Retinal pigment epithelial cell (primary cell): ENCODE data around the gene OPHN1.

Experiments used
- DNase-seq: peaks from one replicate; pipeline ENCODE4 v3.0.0-alpha.2; 2010; ENCODE audit warnings: low read depth
- H3K4me3 ChIP-seq: 2 replicates; pipeline ENCODE4 v1.5.1; 2011; ENCODE audit warnings: mild to moderate bottlenecking, low read length, control low read depth, moderate library complexity
- TF ChIP-seq, protein P1 (sequence below): conservative IDR thresholded peaks from 2 replicates; pipeline ENCODE4 v1.5.1; 2011; ENCODE audit warnings: low read depth, low read length, control low read depth, inconsistent platforms

OPHN1 gene

DNA sequence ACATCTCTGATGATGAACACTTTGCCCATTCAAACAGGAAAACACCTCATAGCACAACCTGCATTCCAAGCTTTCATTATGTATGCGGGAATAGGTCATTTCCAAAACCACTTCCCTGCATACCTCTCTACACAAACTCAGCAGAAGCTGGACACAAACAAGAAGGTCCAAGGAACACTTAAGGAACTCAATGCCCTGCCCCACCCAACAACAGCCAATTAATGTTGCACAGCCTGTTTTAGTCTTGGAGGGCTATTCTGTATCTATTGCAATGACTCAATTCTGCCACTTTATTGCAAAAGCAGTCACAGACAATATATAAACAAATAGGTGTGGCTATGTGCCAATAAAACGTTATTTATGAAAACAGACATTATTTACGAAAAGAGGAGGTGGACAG is 16.7 kb downstream of the OPHN1 start:
- DNase-seq: no peak

DNA sequence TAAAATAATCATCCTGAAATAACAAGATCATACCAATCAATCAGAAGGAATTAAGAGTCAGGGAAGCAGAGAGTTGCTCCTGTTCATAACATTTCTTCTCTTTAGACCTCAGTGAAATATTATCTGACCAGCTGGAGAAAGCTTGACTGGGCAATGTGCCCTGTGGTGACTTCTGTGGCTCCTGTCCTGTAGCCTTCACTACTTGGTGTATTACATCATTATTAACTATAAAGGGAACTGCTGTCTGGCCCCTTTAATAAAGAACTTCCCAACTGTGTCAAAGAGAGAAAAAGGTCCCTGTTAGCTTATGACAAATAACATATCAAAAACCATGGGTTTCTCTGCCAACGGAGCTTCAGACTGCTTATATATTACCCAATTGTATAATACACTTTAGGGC is 18.0 kb downstream of the OPHN1 start:
- TF ChIP-seq, protein P1, sequence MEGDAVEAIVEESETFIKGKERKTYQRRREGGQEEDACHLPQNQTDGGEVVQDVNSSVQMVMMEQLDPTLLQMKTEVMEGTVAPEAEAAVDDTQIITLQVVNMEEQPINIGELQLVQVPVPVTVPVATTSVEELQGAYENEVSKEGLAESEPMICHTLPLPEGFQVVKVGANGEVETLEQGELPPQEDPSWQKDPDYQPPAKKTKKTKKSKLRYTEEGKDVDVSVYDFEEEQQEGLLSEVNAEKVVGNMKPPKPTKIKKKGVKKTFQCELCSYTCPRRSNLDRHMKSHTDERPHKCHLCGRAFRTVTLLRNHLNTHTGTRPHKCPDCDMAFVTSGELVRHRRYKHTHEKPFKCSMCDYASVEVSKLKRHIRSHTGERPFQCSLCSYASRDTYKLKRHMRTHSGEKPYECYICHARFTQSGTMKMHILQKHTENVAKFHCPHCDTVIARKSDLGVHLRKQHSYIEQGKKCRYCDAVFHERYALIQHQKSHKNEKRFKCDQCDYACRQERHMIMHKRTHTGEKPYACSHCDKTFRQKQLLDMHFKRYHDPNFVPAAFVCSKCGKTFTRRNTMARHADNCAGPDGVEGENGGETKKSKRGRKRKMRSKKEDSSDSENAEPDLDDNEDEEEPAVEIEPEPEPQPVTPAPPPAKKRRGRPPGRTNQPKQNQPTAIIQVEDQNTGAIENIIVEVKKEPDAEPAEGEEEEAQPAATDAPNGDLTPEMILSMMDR: no peak
- DNase-seq: no peak
- no peak overlapping the region for H3K4me3 ChIP-seq

More for the DNA sequence above, 16.7 kb downstream of the OPHN1 start:
- TF ChIP-seq, protein P1: no peak
- no peak overlapping the region for H3K4me3 ChIP-seq

DNA sequence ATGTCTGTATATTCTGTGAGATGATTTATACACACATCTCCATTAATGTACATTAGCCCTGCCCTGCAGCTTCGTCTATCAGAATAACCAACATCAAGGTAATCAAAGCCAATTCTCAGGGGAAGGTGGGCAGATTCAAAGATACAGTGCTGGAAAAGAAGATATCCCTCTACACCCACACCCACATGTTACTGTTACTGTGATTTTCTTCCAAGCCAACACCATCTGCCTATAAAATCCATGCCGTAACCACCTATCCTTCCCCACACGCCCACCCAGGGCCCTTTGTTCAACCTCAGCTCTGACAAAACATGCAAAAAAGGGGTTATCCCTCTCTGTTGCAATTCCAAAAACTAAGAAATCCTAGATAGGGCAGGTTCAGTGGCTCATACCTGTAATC is 20.0 kb downstream of the OPHN1 start:
- TF ChIP-seq, protein P1: no peak
- no peak for DNase-seq
- H3K4me3 ChIP-seq: no peak overlapping the region

DNA sequence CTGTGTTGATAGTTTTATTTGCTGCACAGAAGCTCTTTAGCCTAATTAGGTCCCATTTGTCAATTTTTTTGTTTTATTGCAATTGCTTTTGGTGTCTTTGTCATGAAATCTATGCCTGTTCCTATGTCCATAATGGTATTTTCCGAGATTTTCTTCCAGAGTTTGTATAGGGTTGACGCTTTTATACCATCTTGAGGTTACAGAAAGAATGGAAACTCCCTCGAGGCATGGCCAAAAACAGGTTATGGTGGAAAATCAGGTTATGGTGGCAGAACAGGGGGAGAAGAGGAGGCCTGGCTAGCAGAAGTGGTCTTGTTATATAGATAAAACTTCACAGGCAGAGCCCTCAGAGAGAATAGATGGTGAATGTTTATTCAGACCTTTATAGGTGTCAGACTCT is 21.6 kb downstream of the OPHN1 start:
- H3K4me3 ChIP-seq: no peak overlapping the region

DNA sequence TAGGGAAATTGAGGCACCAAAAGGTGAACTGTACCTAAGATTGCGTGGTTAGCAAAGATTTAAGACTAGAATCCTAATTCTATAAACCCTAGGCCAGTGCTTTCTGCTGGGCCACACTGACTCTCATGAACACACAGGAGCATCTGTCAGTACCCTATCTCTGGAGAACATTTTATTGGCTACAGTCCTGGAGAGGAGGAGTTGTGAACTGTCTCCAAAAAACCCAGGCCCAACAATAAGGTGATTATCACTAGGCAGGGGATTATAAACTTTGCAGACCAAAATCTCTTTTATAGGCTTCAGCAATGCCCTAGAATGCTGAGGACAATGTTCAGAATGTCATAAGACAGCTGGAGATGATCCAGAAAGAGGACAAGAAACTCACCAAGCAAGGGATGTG is 24.1 kb downstream of the OPHN1 start:
- DNase-seq: no peak
- TF ChIP-seq, protein P1: no peak

More for the DNA sequence above, 21.6 kb downstream of the OPHN1 start:
- no peak for DNase-seq
- TF ChIP-seq, protein P1: no peak

DNA sequence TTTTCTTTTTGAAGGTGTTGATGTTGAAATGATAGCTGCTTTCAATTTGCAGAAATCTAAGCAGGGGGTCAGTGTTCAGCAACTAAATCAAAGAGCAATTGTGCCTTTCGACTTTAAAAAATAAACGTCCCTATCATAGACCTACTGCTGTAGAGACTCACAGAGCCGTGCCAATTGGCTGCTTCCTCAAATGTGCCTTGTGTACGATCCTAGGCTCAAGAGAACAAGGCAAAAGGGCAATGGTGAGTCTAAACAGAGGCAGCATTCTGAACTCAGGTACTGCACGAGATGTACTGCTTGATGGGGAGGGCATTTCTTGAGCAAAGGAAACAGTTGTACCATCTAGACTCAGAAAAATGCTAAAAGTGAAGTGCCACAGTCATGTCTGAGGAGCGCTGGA is 29.8 kb downstream of the OPHN1 start:
- TF ChIP-seq, protein P1: no peak
- DNase-seq: no peak
- H3K4me3 ChIP-seq: no peak overlapping the region

More for the DNA sequence above, 24.1 kb downstream of the OPHN1 start:
- no peak overlapping the region for H3K4me3 ChIP-seq

DNA sequence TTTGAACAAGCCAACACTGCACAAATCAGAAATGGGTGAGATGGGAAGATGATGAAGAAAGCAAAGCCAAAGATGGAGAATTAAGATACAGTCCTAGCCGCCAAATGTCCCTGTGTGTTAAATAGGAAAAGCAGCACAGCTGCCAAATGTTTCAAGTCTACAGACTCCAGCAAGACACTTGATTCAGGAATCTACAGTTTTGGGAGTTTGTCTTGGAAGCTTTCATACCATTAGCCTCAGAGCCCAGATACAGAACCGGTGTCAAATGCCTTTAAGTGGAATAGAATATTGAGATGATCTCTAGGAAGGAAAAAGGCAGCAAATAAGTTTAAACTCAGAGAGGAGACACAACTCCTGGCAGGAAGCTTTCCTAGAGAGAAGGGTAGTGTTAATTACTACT is 30.3 kb downstream of the OPHN1 start:
- DNase-seq: no peak
- H3K4me3 ChIP-seq: no peak overlapping the region
- TF ChIP-seq, protein P1: no peak
